Neural progenitor cell (in vitro differentiated cells): ENCODE measurements around the gene WDR7.

Source experiments
- EZH2 ChIP-seq: fragments of 200-600 bp; sonication (generic); IDR thresholded peaks from 2 replicates; pipeline ENCODE4 v1.6.1; 2017; ENCODE audit warnings: antibody characterized with exemption, mild to moderate bottlenecking, moderate library complexity
- EZH2phosphoT487 ChIP-seq: fragments of 200-600 bp; sonication (generic); IDR thresholded peaks from 2 replicates; pipeline ENCODE4 v1.6.1; 2017; ENCODE audit warnings: antibody characterized with exemption
- TF ChIP-seq, protein P1 (sequence below): fragments of 200-600 bp; sonication (generic); IDR thresholded peaks from 2 replicates; pipeline ENCODE4 v1.5.1; 2017; ENCODE audit warnings: antibody characterized with exemption, mild to moderate bottlenecking

DNA sequence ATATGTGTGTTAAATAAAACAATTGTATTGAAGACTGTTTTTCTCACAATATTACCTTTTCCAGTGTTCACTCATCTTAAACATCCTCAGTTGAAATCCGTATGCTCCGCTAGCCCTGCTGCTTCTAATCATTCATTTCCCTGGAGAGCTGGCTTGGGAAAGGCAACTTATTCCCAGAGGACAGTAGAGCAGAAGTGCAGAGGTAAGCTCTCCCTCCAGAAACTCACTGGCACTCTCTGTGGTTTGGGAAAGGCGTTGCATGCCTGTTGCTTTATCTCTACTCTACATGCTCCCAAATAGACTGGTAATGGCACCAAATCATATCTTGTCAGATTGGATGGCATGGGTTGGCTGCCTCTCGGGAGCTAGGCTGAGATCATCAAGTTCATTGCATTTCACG lies 378.6 kb downstream of the WDR7 start:
- TF ChIP-seq, protein P1, sequence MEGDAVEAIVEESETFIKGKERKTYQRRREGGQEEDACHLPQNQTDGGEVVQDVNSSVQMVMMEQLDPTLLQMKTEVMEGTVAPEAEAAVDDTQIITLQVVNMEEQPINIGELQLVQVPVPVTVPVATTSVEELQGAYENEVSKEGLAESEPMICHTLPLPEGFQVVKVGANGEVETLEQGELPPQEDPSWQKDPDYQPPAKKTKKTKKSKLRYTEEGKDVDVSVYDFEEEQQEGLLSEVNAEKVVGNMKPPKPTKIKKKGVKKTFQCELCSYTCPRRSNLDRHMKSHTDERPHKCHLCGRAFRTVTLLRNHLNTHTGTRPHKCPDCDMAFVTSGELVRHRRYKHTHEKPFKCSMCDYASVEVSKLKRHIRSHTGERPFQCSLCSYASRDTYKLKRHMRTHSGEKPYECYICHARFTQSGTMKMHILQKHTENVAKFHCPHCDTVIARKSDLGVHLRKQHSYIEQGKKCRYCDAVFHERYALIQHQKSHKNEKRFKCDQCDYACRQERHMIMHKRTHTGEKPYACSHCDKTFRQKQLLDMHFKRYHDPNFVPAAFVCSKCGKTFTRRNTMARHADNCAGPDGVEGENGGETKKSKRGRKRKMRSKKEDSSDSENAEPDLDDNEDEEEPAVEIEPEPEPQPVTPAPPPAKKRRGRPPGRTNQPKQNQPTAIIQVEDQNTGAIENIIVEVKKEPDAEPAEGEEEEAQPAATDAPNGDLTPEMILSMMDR, result peak; percentile 44
- no peak for TF ChIP-seq EZH2phosphoT487
- no peak for TF ChIP-seq EZH2
